Osteocyte (in vitro differentiated cells): ENCODE results near the gene TRERF1. TPM values are rescaled to one million over a fixed set of nuclear protein-coding genes. Genes with fewer than 3 reads are reported as not detected.
A peak's percentile ranks its signal among the peaks of the same experiment; 100 is the strongest.

Source experiments
- DNase-seq: peaks from one replicate; pipeline ENCODE4 v3.0.0; 2021; ENCODE audit warnings: mixed read lengths; ENCODE audit not compliant: unreplicated experiment; ENCODE audit errors: extremely low spot score
- H3K27ac Mint-ChIP-seq: one replicate; pipeline ENCODE4 v1.8.0; 2021; ENCODE audit warnings: mild to moderate bottlenecking, mixed read lengths; ENCODE audit not compliant: unreplicated experiment
- H3K27me3 Mint-ChIP-seq: one replicate; pipeline ENCODE4 v1.8.0; 2021; ENCODE audit warnings: mixed read lengths; ENCODE audit not compliant: unreplicated experiment
- H3K36me3 Mint-ChIP-seq: one replicate; pipeline ENCODE4 v1.8.0; 2021; ENCODE audit warnings: mixed read lengths; ENCODE audit not compliant: unreplicated experiment
- H3K4me1 Mint-ChIP-seq: one replicate; pipeline ENCODE4 v1.8.0; 2021; ENCODE audit warnings: mixed read lengths; ENCODE audit not compliant: unreplicated experiment
- H3K4me3 Mint-ChIP-seq: one replicate; pipeline ENCODE4 v1.8.0; 2021; ENCODE audit warnings: mild to moderate bottlenecking, moderate library complexity, mixed read lengths; ENCODE audit not compliant: unreplicated experiment
- H3K9me3 Mint-ChIP-seq: one replicate; pipeline ENCODE4 v1.8.0; 2021; ENCODE audit warnings: mixed read lengths; ENCODE audit not compliant: unreplicated experiment
- CTCF ChIP-seq: fragments of 200-600 bp; sonication (generic); IDR thresholded peaks from 2 replicates; pipeline ENCODE4 v1.5.0; 2021; ENCODE audit warnings: antibody characterized with exemption, mild to moderate bottlenecking, moderate library complexity
- total RNA-seq: library from RNA; stranded (reverse); gene quantifications from 2 replicates; pipeline ENCODE4 v1.2.1, GENCODE V29; 2021

The TRERF1 gene
- total RNA-seq, 1 donor from 2014 or later = 6.4 TPM

- no peaks in the 10 kb centered on the region for H3K9me3 Mint-ChIP-seq
- H3K36me3 Mint-ChIP-seq = peaks cover 2% of the 10 kb centered on the region
- no peak overlapping the region for H3K4me3 Mint-ChIP-seq
- no peaks in the 10 kb centered on the region for H3K27me3 Mint-ChIP-seq
- DNase-seq = no peak
- peak overlapping the region; percentile 69 for H3K27ac Mint-ChIP-seq
- TF ChIP-seq CTCF = no peak
- peaks cover 46% of the 10 kb centered on the region for H3K4me1 Mint-ChIP-seq
Observed at GRCh38 chr6:42313038-42313437, 138.7 kb downstream of the TRERF1 start.

- Mint-ChIP-seq H3K4me3 (no peak overlapping the region), H3K4me1 (peaks cover 2% of the 10 kb centered on the region), H3K27me3 (no peaks in the 10 kb centered on the region), H3K36me3 (peaks cover 5% of the 10 kb centered on the region), H3K9me3 (no peaks in the 10 kb centered on the region), H3K27ac (no peak overlapping the region)
- no peak for TF ChIP-seq CTCF
- DNase-seq = no peak
Observed at GRCh38 chr6:42307141-42307470, 144.6 kb downstream of the TRERF1 start.

GRCh38 chr6:42306439-42307140 is 145.1 kb downstream of the TRERF1 start:
- no peaks in the 10 kb centered on the region for H3K27me3 Mint-ChIP-seq
- no peaks in the 10 kb centered on the region for H3K9me3 Mint-ChIP-seq
- H3K4me1 Mint-ChIP-seq = peaks cover 2% of the 10 kb centered on the region
- no peak overlapping the region for H3K4me3 Mint-ChIP-seq
- no peak overlapping the region for H3K27ac Mint-ChIP-seq
- no peak for TF ChIP-seq CTCF
- H3K36me3 Mint-ChIP-seq = peaks cover 3% of the 10 kb centered on the region
- DNase-seq = no peak

GRCh38 chr6:42304053-42304712 is 147.5 kb downstream of the TRERF1 start:
- Mint-ChIP-seq H3K27ac (no peak overlapping the region), H3K36me3 (peaks cover 7% of the 10 kb centered on the region), H3K4me3 (no peak overlapping the region), H3K27me3 (no peaks in the 10 kb centered on the region), H3K9me3 (no peaks in the 10 kb centered on the region), H3K4me1 (peaks cover 2% of the 10 kb centered on the region)
- TF ChIP-seq CTCF = no peak
- no peak for DNase-seq

GRCh38 chr6:42302411-42302810 is 149.3 kb downstream of the TRERF1 start:
- H3K4me1 Mint-ChIP-seq = peaks cover 2% of the 10 kb centered on the region
- no peaks in the 10 kb centered on the region for H3K27me3 Mint-ChIP-seq
- no peak overlapping the region for H3K4me3 Mint-ChIP-seq
- no peaks in the 10 kb centered on the region for H3K9me3 Mint-ChIP-seq
- H3K36me3 Mint-ChIP-seq = peaks cover 7% of the 10 kb centered on the region
- TF ChIP-seq CTCF = no peak
- H3K27ac Mint-ChIP-seq = no peak overlapping the region
- DNase-seq = no peak
